CD4-positive, alpha-beta T cell treated with Interleukin-15 for 1 hour (primary cell): ENCODE measurements around the gene KIAA0232.

Experiments used
- DNase-seq: peaks from one replicate; pipeline ENCODE4 v3.0.0-alpha.2; 2020

Gene KIAA0232

DNA sequence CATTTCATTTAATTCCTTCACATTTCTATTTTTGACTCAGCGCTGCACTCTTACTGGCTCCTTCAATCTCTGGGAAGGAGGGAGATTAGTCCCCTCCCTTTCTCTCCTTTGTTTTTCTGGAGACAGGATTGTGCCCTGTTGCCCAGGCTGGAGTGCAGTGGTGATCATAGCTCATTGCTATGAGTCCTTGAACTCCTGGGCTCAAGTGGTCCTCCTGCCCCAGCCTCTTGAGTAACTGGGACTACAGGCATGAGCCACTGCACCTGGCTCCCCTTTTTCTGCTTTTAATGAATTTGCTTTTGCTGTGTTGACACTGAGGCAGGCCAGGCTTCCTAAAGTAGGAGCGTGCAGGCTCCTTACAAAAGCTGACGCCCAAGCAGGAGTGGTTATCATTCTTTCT is 137.6 kb downstream of the KIAA0232 start:
- DNase-seq: no peak

DNA sequence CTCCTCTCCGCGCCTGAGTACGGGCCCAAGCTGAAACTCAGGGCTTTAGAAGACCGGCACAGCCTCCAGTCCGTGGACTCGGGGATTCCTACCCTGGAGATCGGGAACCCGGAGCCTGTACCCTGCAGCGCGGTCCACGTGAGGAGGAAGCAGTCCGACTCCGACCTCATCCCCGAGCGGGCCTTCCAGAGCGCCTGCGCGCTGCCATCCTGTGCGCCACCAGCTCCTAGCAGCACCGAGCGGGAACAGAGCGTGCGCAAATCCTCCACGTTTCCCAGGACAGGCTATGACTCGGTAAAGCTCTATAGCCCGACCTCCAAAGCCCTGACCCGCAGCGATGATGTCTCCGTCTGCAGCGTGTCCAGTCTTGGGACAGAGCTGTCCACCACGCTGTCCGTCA is 141.0 kb downstream of the KIAA0232 start:
- no peak for DNase-seq

DNA sequence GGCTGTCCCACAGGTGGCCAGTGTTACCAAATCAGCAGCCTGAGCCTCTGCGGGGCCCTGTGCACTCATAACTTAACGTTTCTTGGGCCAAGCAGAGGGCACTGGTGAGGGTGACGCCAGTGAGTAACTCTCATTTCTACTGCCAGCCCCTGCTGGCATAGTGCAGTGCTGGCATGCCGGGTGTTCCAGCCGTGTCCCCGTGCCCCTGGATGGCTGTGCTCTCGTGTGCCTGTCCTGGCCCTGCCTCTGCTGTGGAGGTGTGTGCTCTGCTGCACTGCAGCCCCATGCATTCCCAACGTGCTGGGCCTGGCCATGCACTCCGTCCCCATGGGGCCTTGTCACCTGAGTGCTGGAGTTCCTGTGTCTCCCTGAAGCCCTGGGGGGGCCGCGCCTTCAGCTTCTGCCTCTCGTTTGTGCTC is 141.8 kb downstream of the KIAA0232 start:
- DNase-seq: no peak

DNA sequence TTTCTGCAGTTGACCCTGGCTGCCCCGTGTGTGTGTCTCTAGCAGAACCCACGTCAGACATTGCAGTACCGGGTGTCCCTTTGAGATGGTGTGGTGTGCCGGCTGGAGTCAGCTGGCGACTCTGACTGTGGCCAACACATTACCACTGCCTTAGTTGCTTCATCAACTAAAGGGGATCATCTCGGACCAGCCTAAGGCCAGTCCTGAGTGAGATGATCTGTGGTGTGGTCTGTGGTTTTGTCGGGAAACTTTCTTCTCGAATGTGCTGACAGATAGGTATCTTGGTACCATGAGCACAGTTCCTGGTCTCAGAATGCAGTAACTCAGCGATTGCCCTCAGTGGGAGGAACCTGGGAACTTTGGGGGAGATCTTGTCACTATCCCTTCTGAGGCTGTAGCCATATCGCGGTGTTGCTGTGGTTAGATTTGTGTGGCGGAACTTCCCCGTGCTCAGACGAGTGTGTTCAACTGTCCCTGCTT is 142.9 kb downstream of the KIAA0232 start:
- peak; percentile 33 for DNase-seq

DNA sequence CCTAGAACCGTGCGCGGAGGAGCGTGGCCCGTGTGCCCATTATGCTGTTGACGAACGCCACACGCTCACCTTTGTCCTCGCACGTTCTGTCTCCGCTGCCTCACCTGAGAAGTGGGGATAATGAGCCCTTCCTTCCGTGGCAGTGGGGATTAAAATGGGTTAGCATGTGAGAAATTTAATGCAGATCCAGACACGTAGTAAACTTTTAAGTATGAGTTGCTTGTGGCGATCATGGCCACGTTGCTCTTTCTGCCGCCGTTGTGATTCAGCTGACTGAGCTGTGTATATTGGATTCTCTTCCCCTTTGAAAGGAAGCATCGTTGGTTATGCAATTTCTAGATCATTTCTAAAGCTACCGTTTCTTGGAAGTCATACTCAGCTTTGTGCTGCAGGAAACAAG is 143.6 kb downstream of the KIAA0232 start:
- no peak for DNase-seq

DNA sequence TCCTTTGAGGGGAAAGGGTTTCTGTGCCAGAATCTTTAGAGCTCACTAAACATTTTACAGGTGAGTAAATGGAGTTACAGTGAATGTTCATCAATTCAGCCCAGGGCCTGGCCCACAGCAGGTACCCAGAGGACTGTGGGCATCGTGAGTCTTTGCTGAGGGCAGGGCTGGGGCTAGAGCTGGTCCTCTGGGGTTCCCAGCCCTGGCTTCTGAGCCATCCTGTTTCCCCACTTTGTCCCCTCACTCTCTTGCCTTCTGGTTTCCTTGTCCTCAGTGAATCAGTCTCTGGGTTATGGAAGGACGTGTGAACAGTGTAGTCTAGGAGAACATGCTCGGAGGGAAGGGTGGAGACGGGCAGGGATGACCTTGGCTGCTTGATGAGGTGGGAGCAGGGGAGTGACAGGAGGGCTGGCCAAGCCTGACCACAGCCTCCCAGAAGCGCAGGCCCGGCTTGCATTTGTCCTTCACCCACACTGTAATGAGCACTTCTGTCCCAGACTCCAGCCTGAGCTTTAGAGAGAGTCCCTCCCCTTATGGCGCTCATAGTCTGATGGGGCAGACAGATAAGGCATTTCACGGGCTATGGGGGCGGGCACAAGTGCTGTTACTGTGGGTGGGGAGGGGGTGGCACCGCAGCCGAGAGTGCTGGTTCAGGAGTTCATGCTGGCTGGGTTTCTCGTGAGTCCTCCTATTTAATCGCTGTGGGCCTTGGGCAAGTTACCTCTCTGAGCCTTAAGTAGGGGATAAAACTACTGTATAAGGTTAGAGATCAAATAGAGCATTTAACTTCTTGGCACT is 144.4 kb downstream of the KIAA0232 start:
- DNase-seq: peak; percentile 50

DNA sequence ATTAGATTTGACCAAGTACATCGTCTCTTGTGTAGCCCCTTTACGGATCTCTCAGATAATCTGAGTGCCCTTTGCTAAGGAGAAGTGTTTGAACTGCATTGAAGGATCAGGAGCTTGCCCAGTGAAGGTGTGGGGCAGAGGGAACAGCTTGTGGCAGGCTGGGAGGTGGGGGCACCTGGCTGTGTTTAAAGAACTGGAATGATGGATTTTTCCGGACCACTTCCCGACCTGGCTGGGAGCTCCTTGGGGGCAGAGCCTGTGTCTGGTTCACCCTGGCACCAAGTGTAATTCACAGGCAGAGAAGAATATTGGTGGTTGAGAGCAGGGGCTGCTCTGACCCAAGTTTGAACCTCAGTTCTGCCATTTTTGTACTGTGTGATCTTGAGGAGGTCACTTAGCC is 145.6 kb downstream of the KIAA0232 start:
- no peak for DNase-seq

DNA sequence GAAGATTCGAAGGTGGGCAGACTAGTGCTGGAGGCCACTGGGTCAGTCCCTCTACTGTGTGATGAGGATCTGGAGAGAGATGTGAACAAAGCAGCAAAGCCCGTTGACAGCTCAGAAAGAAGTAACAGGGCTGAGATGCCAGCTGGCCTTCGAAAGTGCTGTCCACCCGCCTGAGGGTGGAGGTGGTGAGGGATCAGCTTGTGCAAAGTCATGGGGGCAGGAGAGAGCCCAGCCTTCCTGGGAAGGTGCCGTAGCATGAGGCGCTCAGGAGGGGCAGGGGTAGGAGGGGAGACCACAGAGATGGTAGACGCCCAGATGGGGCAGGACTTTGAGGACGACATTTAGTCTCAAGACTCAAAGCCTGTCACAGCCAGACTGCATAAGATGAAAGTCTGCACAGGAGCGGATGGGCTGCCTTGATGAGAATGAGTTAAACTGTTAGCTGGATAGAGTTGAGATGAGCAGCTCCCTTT is 146.8 kb downstream of the KIAA0232 start:
- no peak for DNase-seq

DNA sequence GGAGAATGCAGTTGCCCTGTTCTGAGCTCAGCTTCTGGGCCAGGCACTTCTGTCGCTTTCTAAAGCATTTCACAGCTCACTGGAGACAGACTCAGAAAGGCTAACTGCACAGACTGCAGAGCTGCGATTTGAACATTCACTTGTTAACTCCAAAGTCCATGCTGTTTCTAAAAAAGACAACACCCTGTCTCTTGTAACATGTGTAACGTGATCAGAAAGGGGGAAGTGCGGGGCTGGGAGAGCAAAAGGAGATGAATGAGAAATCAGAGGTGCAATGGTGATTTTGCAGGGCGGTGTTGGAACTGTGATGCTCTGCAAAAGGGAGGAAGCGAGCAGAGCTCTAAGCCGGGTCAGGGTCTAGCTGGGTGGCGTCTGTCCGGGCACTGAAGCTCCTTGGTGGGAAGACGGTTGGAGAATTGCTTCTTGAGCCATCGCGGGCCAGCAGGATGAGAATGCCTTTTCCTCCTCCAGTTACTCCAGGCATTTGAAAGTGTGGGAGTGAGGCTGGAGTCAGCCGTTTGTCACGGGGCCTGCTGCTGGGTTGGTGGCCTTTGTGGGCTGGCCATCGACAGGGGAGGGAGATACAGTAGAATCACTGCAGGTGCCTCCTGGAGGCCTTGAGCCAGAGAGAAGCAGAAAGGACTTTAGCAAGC is 147.4 kb downstream of the KIAA0232 start:
- DNase-seq: no peak

DNA sequence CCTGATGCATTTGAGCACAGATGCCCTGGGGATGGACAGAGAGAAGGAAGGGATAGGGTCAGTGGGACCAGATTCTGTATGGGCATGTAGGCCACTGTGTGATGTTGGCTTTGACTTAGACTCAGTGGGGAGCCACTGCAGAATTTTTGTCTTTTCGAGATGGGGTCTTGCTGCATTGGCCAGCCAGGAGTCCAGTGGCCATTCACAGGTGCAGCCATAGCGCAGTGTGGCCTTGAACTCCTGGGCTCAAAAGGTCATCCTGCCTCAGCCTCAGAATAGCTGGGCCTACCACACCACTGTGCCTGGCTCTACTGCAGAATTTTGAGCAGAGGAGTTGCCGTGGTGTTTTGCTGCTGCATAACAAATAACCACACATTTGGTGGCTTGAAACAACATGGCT is 149.9 kb downstream of the KIAA0232 start:
- no peak for DNase-seq

DNA sequence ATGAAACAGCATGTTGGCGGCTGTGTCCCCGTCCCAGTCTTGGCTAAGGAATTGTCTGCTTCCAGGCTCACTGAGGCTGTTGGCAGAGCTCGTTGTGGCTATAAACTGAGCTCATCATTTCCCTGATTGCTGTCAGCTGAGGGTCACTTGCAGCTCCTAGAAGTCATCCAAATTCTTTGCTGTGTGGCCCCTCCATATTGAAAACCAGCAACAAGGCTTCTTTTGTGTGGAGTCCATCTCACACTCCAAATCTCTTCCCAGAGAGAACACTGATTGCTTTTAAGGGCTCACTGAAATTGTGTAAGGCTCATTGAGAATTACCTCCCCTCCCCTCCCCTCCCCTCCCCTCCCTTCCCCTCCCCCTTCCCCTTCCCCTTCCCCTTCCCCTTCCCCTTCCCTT is 150.4 kb downstream of the KIAA0232 start:
- DNase-seq: no peak
